Measurements from ENCODE around the gene RPP25L.
"Not testable (repeated sequence)": the region's sequence is repeated elsewhere in the genome, so short reads cannot be mapped to it uniquely, and the experiment has no call there.

The RPP25L gene

DNA sequence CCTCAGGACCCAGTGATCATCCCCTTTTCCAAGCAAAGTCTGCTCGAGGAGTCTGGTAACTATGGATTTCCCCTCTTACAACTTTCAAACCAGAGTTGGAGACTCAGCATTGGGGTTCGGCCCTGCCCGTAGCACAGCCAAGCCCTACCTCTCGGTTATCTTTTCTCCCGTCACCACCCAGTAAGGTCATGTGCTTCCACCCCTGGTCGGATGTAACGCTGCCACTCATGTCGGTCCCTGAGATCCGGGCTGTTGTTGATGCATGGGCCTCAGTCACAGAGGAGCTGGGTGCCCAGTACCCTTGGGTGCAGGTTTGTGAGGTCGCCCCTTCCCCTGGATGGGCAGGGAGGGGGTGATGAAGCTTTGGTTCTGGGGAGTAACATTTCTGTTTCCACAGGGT, 35.8 kb upstream of the RPP25L start:
- peak overlapping the region; percentile 74 for H3K4me3 ChIP-seq (ENCODE audit: low read depth, low read length)
- no peak for DNase-seq (ENCODE audit: low read depth)
- TF ChIP-seq, protein P1, sequence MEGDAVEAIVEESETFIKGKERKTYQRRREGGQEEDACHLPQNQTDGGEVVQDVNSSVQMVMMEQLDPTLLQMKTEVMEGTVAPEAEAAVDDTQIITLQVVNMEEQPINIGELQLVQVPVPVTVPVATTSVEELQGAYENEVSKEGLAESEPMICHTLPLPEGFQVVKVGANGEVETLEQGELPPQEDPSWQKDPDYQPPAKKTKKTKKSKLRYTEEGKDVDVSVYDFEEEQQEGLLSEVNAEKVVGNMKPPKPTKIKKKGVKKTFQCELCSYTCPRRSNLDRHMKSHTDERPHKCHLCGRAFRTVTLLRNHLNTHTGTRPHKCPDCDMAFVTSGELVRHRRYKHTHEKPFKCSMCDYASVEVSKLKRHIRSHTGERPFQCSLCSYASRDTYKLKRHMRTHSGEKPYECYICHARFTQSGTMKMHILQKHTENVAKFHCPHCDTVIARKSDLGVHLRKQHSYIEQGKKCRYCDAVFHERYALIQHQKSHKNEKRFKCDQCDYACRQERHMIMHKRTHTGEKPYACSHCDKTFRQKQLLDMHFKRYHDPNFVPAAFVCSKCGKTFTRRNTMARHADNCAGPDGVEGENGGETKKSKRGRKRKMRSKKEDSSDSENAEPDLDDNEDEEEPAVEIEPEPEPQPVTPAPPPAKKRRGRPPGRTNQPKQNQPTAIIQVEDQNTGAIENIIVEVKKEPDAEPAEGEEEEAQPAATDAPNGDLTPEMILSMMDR (IDR thresholded peaks at IDR 0.05; ENCODE audit: insufficient read depth, low read depth, low read length, missing control alignments): no peak

DNA sequence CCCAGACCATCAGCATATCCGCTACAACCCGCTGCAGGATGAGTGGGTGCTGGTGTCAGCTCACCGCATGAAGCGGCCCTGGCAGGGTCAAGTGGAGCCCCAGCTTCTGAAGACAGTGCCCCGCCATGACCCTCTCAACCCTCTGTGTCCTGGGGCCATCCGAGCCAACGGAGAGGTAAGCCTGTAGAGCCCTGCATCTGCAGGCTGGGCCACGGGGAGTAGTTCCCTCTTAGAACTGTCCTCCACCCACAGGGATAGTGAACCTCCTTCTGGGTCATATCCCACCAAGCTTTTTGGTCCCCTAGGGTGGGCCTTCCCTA, 35.1 kb upstream of the RPP25L start:
- DNase-seq (ENCODE audit: low read depth): no peak
- TF ChIP-seq, protein P1 (IDR thresholded peaks at IDR 0.05; ENCODE audit: insufficient read depth, low read depth, low read length, missing control alignments): no peak
- peak overlapping the region; percentile 74 for H3K4me3 ChIP-seq (ENCODE audit: low read depth, low read length)

DNA sequence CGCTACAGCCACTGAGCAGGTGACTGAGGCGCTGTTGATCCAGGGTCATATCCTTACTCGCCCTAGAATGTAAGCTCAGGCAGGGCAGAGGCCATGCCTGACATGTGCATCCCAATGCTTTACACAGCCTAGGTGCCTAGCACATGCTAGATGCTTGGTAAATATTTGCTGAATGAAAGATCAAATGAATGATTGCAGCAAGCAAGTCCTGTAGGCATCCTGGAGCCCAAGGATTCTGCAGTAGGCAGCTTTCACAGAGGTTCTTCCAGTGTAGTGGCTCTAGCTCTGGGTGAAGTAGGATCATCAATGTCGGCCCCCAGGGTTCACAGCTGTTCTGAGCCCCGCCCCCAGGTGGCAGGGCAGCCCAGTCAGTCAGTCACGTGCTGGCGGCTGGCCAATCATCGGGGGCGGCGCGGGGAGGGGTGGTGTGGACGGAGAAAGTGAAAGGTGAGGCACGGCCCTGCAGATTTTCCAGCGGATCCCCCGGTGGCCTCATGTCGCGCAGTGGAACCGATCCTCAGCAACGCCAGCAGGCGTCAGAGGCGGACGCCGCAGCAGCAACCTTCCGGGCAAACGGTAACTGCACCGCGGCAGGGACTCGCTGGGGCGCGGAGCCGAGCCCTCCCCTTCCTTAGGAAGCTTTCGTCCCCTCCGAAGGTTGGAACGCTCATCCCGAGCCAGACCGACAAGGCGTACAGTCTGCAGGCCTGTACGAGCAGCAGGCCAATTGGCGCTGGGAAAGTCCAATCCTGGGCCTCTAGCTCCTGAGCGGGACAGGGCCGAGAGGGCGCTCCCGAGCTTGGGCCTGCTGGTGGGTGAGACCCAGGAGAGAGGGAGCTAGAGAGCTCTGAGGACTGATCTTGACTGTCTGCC, 34.5 kb upstream of the RPP25L start, which contains the start of gene GALT:
TSS of gene GALT (plus strand) at position 465 of the 873 bp plus-strand sequence. CDS start at position 495, 30 bp downstream.
- DNase-seq (ENCODE audit: low read depth): peak; percentile 95
- TF ChIP-seq, protein P1 (IDR thresholded peaks at IDR 0.05; ENCODE audit: insufficient read depth, low read depth, low read length, missing control alignments): peak; percentile 43
- H3K4me3 ChIP-seq (ENCODE audit: low read depth, low read length): peak within 1 kb of the TSS; percentile 74

DNA sequence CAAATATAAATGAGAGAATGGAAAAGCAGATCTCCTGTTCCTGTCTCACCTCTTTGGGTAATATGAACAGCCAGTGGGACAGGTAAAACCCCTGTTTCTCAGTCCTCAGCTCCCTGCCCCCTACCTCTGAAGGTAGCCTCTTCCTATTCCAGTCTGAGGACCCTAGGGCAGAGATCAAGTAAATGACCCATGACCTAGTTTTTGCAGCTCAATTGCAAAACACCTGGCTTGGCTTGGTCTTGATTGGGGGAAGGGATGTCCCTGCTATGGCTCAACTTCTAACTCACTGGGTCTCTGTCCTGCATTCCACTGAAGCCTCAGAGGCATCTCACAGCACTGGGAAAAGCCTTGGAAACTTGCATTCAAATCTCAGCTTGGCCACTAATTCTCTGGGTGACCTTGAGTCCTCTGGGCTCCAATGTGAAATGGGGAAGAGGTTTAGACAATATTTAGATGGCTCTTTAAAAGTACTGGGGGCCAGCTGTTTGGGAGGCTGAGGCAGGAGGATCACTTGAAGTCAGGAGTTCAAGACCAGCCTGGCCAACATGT, 32.9 kb upstream of the RPP25L start:
- TF ChIP-seq, protein P1 (IDR thresholded peaks at IDR 0.05; ENCODE audit: insufficient read depth, low read depth, low read length, missing control alignments): no peak
- no peak for DNase-seq (ENCODE audit: low read depth)
- no peak overlapping the region for H3K4me3 ChIP-seq (ENCODE audit: low read depth, low read length)

DNA sequence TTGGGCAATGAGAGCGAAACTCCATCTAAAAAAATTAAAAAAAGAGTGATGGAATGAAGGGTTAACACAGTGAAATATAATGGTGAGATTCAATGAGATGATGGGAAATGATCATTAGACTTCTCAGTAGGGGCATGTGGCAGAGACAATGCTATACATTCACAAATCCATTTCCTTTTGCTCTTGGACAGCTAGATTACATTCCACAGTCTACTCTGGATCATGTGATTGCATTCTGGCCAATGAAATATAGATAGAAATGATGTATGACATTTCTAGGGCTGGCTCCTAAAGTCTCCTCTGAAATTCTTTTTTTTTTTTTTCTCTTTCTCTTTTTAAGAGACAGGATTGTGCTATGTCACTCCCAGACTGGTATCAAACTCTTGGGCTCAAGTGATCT, 30.8 kb upstream of the RPP25L start:
- TF ChIP-seq, protein P1 (IDR thresholded peaks at IDR 0.05; ENCODE audit: insufficient read depth, low read depth, low read length, missing control alignments): no peak
- no peak for DNase-seq (ENCODE audit: low read depth)
- H3K4me3 ChIP-seq (ENCODE audit: low read depth, low read length): no peak overlapping the region

DNA sequence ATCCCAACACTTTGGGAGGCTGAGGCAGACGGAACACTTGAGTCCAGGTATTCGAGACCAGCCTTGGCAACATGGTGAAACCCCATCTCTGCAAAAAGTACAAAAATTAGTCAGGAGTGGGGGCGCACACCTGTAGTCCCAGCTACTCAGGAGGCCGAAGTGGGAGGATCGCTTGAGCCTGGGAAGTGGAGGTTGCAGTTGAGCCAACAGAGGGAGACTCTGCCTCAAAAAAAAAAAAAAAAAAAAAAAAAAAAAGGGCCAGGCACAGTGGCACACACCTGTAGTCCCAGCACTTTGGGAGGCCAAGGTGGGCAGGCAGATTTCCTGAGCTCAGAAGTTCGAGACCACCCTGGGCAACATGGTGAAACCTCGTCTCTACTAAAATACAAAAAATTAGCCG, 27.4 kb upstream of the RPP25L start:
- not testable (repeated sequence) for H3K4me3 ChIP-seq (ENCODE audit: low read depth, low read length); DNase-seq (ENCODE audit: low read depth)

DNA sequence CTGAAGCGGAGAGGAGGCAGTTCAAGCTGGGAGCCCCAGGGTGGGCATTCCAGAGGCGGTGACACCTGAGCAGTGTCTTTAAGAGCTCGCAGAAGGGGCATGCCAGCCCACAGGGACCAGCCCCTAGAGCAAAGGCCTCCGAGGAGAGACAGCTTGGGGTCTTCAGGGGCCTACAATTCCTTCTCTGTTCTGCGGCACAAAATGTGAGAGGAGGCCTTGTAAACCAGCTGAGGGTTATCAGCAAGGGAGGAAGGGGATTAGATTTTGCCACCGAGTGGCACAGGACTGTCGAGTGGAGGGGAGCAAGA, 26.2 kb upstream of the RPP25L start:
- no peak for DNase-seq (ENCODE audit: low read depth)
- TF ChIP-seq, protein P1 (IDR thresholded peaks at IDR 0.05; ENCODE audit: insufficient read depth, low read depth, low read length, missing control alignments): no peak
- H3K4me3 ChIP-seq (ENCODE audit: low read depth, low read length): peak overlapping the region; percentile 93

Measured in GM12865 (cell line).